ELR (cell line): Measurements from ENCODE around the gene PLXNA4.

Experiments used
- DNase-seq: peaks from one replicate; pipeline ENCODE4 v3.0.0-alpha.2; 2015; ENCODE audit warnings: low read depth

The PLXNA4 gene

DNA sequence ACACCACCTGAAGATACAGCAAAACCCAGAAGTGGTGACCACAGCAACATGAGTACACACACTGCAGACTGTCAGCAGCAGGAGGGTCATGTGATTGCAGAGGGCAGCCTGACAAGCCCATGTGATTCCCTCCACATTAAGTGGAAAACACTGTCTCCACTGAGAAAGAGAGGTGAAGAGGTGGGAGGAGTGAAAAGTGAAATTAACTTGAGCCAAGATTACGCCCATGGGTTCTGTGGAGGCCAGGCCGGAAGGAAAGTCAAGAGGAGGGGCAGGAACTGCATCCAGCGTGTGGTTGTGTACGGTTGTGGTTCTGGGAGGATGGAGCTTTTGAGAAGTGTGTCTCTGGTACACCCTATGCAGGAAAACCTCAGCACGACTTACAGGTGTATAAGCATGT, 138.5 kb downstream of the PLXNA4 start:
- no peak for DNase-seq

DNA sequence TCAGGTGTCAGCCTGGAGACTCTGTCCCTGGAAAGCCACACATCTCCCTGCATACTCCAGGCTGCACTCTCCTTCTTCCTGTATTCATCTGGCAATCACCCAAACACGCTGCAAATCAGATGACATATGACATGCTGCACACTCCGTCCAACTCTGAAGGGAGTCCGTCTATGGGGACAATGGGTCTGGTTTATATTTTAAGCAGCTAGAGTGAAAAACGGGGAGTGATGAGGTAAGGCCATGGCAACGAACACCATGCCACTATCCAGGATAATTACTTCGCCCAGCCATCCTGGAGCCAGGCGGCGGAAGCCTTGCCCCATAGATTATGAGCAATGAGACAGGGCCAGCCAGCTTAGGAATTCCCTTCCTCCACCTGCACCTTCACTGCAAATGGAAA, 140.1 kb downstream of the PLXNA4 start:
- no peak for DNase-seq

DNA sequence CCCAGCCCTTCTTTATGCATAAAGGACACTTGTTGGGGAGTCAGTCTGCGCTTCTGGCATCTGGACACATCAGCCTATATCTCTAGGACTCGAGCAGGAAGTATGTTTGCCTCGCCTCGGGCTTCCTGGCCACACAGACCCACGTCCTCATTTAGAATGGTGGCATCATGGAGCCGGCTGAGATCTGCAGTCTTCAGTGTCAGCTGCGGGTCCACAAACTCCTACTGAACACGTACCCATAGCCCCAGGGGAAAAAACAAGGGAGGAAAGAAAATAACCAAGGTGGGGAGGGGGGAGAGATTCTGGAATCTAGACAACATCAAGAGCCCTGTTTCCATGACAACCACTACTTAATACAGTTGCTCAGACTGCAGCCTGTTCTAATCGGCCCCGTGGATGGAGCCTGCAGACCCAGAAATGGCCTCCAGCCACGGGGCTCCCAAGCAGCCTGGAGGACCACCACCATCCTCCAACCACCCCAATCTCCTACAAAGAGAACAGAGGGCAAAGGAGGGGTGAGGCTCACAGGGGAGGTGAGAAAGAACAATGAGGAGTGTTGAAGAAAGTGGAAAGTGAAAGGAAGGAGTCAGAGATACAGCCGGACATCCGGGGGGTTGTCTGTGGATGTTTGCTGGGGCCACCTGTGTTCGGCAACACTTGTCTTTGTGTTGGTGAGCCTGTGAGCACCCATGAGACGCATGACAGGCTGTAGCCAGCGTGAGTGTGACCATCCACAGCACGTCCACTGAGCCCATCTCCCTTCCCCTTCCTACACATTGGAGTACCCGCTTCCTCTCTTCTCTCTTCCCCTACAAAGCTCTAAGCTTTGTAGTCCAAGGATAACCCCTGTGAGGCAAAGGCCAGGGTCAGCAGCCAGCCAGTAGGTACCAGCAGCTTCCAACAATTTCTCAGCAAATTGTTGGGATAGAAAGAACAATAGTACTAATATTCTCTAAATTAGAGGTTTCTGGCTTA, 141.0 kb downstream of the PLXNA4 start:
- DNase-seq, result no peak

DNA sequence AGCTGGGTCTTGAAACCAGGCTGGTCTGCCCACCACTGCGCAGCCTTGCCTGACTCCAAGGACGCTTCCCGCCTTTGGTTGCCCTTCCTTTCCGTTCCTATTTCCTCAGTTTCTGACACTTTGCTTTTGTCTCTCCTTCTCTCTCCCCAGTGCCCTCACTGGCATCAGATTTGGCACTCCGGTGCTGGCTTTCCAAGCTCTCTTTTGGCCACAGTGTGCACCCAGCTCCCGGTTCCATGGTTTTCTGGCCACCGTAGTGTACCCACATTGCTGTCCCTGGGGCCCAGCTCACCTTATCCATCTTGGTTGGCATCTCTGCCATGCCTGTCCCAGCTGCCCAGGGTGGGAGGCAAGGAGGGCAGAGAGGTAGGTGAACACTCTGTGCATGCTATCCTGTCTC, 142.2 kb downstream of the PLXNA4 start:
- no peak for DNase-seq

DNA sequence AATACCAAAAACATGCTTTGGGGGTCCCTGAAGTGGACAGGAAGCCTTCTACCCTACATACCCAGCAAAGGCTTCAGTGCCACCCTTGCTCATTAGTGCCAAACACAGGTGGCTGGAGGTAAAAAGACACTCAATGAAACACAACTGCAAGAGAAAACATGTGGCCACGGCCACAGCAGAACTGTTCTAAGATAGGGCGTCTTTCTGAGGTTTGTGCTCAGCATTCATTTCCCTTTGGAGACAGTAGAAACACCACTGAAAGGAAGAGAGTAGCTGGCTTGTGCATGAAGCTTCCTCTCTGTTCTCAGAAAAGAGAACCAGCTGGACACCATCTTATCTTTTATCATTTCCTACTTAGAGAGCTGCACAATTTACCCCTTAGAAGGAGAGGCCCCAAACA, 143.0 kb downstream of the PLXNA4 start:
- no peak for DNase-seq

DNA sequence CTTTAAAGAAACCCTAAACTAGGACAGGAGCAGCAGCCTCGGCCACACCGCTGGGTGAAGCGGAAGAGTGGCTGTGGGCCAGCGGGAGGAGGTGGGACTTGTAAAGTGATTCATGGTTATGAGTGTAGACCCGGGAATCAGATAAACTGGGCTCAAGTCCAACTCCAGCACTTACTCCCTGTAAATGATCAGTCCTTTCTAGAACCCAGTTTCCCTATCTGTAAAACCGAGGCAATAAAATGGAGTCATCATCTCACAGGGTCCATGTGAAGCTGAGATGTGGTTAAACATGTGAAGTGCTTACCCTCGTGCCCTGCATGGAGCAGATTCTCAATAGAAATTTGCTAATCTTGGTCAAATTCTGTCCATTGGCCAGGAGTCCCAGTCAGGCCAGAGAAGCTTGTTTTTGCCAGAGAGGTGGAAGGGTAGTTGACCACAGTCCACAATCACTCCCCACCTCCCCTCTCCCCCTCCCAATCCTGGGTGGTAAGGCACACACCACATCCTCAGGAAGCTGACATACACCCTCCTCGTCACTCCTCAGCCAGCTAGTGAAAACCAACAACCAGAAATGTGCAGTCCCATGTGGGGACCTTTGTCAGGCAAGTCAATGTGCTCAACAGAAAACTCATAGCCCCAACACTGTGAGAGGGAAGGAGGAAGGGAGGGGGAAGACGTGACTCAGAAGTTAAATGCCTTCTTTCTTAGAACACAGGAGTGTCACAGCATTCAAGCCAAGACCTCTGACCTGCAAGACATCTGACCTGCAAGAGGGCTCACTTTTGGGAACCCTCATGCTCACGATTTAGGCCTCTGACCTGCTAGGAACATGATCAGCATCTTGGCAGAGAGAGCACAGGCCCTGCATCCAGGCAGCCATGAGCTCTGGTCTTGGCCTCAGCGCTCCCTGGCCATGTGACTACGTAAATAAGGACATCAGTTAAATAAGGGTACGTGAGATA, 145.1 kb downstream of the PLXNA4 start:
- DNase-seq, result peak; percentile 90

DNA sequence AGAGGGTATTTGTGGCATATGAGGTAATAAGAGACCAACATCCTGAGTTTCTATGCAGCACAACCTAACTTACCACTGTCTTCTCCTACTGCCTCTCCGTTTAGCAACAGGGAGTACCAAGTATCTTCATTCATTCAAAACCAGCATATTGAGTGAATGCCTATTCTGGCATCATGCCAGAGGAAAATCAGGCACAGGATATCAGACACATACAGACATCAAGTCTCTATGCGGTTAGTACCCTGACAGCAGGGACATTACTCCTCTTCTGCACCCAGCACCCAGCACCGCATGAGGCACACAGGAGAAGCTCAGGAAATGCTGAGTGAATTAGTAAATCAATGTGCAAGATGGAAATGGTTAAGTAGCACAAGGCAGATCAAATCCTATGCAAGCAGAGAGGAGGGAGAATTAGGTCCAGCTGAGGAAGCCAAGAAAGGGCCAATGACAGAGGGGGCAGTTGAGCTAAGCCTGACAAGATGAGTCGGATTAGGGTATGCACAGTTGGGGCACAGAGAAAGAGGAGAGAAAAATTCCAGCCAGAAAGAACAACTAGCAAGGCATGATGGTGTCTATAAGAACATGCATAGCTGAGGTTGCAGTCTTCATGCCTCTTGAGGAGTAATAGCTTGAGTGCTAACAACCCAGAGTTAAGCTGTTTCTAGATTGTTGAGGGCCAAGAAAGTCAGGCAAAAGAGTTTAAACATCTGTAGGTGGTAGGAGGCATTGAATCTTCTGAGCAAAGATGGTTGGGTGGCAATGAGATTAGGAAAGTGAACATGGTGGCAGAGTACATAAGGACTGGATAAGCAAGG, 146.0 kb downstream of the PLXNA4 start:
- no peak for DNase-seq

DNA sequence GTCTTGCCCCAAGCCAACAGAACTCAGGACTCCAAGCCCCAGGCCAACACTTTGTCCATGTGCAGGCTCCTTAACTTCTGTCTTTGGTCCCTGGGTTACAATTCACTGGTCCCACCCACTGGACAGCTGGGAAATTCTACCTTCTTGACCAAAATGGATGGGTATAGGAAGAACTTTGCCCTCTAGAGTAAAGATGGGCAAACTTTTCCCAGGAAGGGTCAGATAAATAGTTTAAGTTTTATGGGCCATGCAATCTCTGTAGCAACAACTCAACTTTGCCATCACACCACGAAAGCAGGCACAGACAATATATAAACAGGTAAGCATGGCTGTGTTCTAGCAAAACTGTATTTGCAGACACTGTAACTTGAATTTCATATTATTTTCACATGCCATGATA, 147.1 kb downstream of the PLXNA4 start:
- DNase-seq, result no peak

DNA sequence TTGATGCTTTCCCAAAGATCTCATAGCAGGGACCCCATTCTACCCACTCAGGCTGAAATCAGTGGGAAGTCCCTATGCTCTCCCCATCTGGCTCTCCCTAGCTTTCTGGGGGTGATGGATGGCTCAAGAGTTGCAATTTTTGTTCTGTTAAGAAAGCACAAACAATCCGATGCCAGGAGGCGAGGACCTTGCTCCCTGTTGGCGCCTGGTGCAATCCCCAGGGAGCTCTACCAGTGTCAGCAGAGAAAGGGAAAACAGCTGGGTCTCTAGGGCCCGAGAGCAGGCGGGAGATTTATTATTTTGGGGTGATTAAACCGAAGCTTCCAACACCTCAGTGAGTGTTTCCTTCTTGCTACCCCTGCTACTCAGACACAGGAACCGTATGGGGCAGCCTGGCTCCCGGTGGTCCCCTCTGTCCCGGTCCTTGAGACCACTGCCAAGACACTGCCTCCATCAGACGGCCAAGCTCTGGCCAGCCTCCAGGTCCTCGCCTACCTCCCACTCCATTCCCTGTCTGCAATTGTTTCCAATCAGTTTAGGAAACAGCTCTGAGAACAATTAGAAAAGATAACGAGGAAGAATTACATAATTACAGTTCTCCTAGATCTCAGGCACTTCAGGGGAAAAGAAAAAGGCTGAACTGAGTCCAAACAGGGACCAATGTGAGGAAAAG, 147.9 kb downstream of the PLXNA4 start:
- DNase-seq, result no peak

DNA sequence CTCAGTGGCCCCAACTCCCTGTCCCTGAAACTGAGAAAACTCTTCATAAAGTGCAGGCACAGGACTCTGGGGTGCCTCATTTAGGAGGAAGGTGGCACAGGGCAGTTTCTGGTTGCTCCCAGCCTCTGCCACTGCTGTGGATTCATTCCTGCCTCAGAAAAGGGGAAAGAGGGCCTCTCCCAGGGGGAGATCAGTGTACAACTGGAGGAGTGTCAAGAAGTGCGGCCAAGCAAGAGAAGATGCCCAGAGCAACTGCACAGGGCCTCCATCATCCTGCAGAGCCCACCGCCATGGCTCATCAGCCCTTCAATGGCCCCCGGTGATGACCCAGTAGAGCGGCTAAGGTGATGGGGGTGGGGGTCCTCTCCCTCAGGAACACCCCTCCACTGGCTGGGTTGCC, 150.3 kb downstream of the PLXNA4 start:
- no peak for DNase-seq

DNA sequence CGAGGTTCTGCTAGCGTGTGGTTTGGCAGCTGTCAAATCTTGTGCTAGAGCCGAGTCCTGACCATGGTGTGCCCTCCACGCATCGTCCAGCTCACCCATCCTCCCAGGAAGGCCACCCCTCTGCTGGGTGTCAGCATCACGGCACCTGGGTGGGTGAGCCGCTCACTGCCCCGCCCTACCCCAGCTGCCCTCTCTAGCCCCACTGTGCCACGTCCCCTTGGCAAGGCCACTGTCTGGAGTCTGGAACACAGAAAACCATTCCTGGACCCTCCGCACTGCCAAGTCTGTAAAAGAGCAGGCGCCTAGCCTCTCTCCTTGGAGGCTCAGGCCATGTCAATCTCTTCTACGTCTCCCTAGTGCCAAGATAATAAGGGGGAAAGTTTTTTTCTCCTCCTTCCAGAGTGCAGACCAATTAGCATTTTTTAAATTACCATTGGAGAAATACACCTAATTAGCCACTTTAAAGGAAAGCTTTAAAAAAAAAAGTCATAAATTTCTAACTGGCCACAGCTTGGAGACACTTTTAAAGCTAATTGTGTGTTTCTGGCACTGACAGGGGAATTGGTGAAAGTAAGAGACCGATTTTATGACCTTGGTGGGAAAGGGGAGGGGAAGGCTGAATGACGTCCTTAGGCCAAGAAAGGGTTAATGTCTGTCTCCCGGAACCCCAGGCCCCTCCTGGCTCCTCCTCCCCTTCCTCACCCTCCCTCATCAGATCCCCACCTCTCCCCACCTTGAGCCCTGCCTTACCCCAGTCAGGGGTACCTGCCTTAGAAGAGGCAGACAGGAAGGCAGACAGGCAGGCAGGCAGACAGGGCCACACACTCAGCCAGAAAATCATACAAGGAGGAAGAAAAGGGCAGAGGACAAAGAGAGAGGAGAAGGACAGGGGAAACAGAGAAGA, 151.2 kb downstream of the PLXNA4 start:
- no peak for DNase-seq

DNA sequence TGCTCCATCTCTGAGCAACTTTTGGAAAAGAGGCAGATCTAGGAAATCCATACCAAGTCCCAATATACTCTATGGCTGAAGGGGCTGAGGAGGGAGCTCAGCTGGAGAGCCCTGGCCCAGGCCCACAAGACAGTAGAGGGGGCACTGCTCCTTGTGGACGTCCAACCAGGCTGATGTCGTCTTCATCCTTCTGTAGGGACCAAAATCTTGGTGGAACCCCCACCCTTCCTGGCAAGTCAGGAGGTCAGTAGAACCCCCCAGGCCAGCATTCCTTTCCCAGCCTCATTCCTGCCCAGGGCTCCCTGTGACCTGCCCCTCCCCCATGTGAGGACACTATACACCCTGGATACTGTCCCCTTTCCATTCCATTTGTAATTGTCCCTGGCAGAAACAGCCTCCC, 152.0 kb downstream of the PLXNA4 start:
- no peak for DNase-seq

DNA sequence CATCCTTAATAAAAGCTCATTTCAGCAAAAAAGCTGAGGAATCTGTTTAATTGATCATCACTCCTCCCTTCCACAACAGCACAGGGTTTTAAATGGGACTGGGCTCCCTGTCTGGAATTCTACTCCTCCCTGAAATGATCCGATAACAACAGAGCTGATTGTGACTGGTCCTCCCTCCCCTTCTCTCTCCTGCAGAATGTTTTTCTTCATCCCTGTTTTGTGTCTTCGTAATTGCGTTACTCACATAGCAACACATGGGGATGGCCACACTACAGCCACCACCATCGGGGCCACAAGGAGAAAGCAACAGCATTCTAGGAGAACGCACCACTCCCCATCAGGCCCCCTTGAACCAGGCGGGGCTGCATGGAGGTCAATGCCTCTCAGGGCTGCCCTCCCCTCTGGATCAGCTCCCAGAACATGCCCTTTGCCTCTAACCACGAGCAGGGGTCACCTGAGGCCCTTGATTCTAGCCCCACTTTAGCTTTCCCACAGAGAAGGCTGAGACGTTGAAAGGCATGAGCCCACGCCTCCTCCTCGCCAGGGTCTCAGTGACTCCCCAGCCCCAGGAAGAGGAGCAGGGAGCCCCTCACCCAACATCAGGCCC, 152.6 kb downstream of the PLXNA4 start:
- DNase-seq, result no peak

DNA sequence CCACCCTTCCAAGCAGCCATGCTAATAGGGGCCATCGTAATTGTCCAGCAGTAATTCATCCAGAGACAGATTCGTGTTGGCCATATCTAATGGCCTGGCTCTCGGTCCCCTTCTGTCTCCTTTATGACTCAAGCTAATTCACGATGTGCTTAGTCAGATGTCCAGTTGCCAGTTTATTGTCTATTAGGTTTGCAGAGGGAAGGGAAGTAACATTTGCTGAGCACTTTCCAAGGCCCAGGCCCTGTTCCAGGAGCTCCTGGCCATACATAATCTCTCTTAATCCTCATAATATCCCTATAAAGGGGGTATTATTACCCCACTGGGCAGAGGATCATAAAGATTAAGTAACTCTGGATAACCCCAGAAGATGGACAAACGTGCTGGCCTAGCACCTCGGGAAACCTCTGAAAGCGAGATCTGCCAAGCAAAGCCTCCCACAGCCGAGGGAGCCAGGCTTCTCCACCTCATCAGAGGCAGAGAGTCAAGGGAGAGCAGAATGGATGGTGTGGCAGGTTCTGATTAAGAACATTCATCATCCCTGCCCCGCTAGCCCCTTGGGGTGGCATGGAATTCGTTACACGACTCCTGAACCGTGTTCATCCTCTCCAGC, 153.7 kb downstream of the PLXNA4 start:
- DNase-seq, result peak; percentile 17

DNA sequence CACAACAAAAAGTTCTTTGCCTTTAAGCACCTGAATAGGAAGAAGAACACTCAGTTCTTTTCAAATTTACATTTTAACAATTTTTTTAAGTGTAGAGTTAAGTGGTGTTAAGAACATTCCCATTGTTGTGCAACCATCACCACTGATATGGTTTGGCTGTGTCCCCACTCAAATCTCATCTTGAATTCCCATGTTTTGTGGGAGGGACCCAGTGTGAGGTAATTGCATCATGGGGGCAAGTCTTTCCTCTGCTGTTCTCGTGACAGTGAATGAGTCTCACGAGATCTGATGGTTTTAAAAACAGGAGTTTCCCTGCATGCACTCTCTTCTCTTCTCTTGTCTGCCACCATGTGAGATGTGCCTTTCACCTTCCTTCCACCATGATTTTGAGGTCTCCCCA, 155.7 kb downstream of the PLXNA4 start:
- DNase-seq, result no peak

DNA sequence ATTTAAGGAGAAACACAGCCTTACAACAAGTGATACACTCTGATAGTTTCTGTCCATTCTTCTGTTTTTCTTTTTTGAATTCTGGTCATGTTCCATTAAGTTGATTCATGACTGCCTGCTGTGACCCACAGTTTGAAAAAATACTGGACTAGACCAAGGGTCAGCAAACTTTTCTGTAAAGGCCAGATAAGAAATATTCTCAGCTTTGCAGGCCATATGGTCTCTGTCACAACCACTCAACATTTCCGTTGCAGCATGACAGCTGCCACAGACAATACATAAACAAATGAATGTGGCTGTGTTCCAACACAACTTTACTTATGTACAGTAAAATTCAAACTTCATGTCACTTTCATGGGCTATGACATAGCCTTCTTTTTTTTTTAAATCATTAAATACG, 156.7 kb downstream of the PLXNA4 start:
- DNase-seq, result no peak

DNA sequence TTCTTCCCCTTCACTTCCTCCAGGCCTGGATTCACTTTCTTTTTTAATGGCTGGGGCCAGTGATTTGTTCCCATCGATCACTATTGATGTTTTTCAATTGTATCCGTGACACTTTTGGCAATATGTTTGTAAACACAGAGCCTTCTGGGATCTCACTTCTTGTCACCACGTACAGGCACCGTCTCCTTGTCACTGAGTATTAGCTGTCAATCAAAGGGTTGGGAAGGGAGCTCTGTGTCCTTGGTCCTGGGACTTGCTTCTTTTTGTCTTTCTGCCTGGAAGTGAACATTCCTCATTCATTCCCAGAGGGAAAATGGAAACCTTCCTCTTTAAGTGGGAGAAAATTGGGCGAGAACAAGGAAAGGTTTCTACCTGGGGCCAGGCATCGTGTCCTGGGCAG, 157.4 kb downstream of the PLXNA4 start:
- no peak for DNase-seq

DNA sequence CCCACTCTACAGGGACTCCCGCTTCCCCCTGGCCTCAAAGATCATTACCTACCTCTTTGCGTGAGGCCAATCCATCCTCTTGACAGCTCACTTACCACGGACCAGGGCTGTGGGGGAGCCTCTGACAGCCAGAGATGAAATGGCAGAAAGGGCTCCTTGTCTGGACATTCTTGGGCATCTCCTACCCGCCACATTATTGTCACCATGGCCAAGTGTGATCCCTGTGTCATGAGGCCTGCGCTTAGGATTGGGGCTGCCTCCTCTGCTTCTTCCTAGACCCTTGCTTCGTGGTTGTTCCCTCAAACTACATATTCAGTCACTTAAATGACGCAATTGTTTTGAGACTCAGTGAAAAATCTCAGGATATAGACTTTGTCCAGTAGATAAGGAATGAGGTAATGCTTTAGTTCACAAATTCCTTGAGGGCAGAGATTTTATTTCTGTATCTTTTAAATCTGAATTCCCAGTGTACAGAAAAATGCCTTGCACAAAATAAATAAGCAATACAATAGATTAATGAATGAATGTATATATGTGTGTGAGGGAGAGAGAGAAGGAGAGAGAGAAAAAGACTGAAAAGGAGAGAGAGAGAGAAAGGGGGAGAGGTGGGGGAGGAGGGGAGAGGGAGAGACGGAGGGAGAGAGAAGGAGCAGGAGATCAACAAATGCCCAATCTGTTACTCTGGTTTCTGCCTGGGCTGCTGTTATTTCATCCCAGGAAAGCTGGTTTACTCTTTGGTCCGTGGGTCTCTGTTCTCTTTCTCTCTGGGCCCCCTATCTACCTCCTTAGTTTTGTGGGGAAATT, 159.0 kb downstream of the PLXNA4 start:
- DNase-seq, result no peak

DNA sequence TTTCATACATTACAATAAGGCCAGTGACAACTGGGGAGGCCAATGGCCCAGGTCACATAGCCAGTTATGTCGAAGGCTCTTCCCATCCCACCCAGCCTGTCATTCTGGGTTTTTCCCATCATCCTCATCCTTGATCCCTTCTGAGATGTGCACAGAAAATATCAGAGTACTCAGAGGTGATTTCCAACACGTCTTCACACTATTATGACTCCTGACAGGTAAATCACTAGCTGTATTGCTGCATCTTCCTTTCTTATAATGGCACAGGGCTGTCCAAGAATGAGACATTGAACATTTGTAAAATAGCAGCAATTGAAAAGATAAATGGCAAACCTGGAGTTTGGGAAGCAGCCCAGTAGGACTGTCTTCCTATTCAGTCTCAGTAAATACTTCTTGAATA, 159.9 kb downstream of the PLXNA4 start:
- no peak for DNase-seq
